ENCODE measurements around the gene A3GALT2.

The A3GALT2 gene

GRCh38 chr1:33284049-33284448 is 36.8 kb downstream of the A3GALT2 start:
- Mint-ChIP-seq H3K9me3 (peaks cover 3% of the 10 kb centered on the region), H3K27ac (peak overlapping the region; percentile 40 to 61 (median 43)), H3K27me3 (ENCODE audit: low read depth) (no peaks in the 10 kb centered on the region), H3K4me3 (no peak overlapping the region), H3K4me1 (no peaks in the 10 kb centered on the region), H3K36me3 (ENCODE audit: low read depth) (peaks cover 79% of the 10 kb centered on the region)
- TF ChIP-seq CTCF (IDR thresholded peaks at IDR 0.05; ENCODE audit: unreplicated experiment in 3 of 3), result no peak

GRCh38 chr1:33282791-33283190 is 38.1 kb downstream of the A3GALT2 start:
- Mint-ChIP-seq H3K9me3 (no peaks in the 10 kb centered on the region), H3K27ac (no peak overlapping the region), H3K4me3 (no peak overlapping the region), H3K27me3 (ENCODE audit: low read depth) (no peaks in the 10 kb centered on the region), H3K4me1 (no peaks in the 10 kb centered on the region), H3K36me3 (ENCODE audit: low read depth) (peaks cover 75% of the 10 kb centered on the region)
- TF ChIP-seq CTCF (IDR thresholded peaks at IDR 0.05; ENCODE audit: unreplicated experiment in 3 of 3), result no peak

GRCh38 chr1:33281554-33282303 is 39.2 kb downstream of the A3GALT2 start:
- no peak for TF ChIP-seq CTCF (IDR thresholded peaks at IDR 0.05; ENCODE audit: unreplicated experiment in 3 of 3)
- H3K4me1 Mint-ChIP-seq, result no peaks in the 10 kb centered on the region
- no peak overlapping the region for H3K27ac Mint-ChIP-seq
- H3K36me3 Mint-ChIP-seq (ENCODE audit: low read depth), result peaks cover 72% of the 10 kb centered on the region
- no peaks in the 10 kb centered on the region for H3K27me3 Mint-ChIP-seq (ENCODE audit: low read depth)
- no peaks in the 10 kb centered on the region for H3K9me3 Mint-ChIP-seq
- H3K4me3 Mint-ChIP-seq, result no peak overlapping the region

GRCh38 chr1:33280091-33280661 is 40.7 kb downstream of the A3GALT2 start:
- H3K27ac Mint-ChIP-seq, result no peak overlapping the region
- H3K9me3 Mint-ChIP-seq, result no peaks in the 10 kb centered on the region
- no peak for TF ChIP-seq CTCF (IDR thresholded peaks at IDR 0.05; ENCODE audit: unreplicated experiment in 3 of 3)
- no peak overlapping the region for H3K4me3 Mint-ChIP-seq
- H3K27me3 Mint-ChIP-seq (ENCODE audit: low read depth), result no peaks in the 10 kb centered on the region
- peaks cover 66% of the 10 kb centered on the region for H3K36me3 Mint-ChIP-seq (ENCODE audit: low read depth)
- no peaks in the 10 kb centered on the region for H3K4me1 Mint-ChIP-seq

GRCh38 chr1:33277488-33278084 is 43.3 kb downstream of the A3GALT2 start:
- no peaks in the 10 kb centered on the region for H3K27me3 Mint-ChIP-seq (ENCODE audit: low read depth)
- H3K4me3 Mint-ChIP-seq, result no peak overlapping the region
- no peak for TF ChIP-seq CTCF (IDR thresholded peaks at IDR 0.05; ENCODE audit: unreplicated experiment in 3 of 3)
- H3K27ac Mint-ChIP-seq, result no peak overlapping the region
- no peaks in the 10 kb centered on the region for H3K9me3 Mint-ChIP-seq
- peaks cover 7% of the 10 kb centered on the region for H3K4me1 Mint-ChIP-seq
- H3K36me3 Mint-ChIP-seq (ENCODE audit: low read depth), result peaks cover 60% of the 10 kb centered on the region

Data from nephron (organoid).